DND-41 (cell line): ENCODE results near the gene SOWAHA.

Experiments
- ATAC-seq: fragments of 200-7000 bp; cut with Tn5 transposase; 3 replicates; pipeline ENCODE4 v1.9.1; 2021; ENCODE audit warnings: low read depth; ENCODE audit not compliant: insufficient read depth
- DNase-seq: peaks from one replicate; pipeline ENCODE4 v3.0.0-alpha.2; 2020
- H2AFZ ChIP-seq: 2 replicates; pipeline ENCODE4 v1.6.0; 2012; ENCODE audit warnings: low read depth, low read length
- H3K27ac ChIP-seq: 2 replicates; pipeline ENCODE4 v1.5.1; 2012; ENCODE audit warnings: low read length, inconsistent platforms
- H3K27me3 ChIP-seq: fragments of 200-600 bp; sonication (generic); 2 replicates; pipeline ENCODE4 v1.6.0; 2012; ENCODE audit warnings: low read length, mild to moderate bottlenecking, inconsistent platforms; ENCODE audit not compliant: insufficient read depth, poor library complexity
- H3K36me3 ChIP-seq: 2 replicates; pipeline ENCODE4 v1.5.1; 2012; ENCODE audit warnings: low read length, inconsistent platforms; ENCODE audit not compliant: insufficient read depth
- H3K4me1 ChIP-seq: 2 replicates; pipeline ENCODE4 v1.5.1; 2012; ENCODE audit warnings: mild to moderate bottlenecking, low read length; ENCODE audit not compliant: insufficient read depth
- H3K4me2 ChIP-seq: 2 replicates; pipeline ENCODE4 v1.6.0; 2012; ENCODE audit warnings: mild to moderate bottlenecking, moderate library complexity, low read length, inconsistent platforms; ENCODE audit not compliant: insufficient read depth
- H3K4me3 ChIP-seq, 2 experiments: fragments of 200-600 bp in 1 of 2; shearing (Covaris generic) in 1 of 2; 2 replicates each; pipeline ENCODE4 v1.5.1; 2012 to 2016; ENCODE audit warnings: inconsistent platforms in 2 of 2, low read length in 2 of 2, mild to moderate bottlenecking in 2 of 2, low read depth in 1 of 2, moderate library complexity in 1 of 2
- H3K79me2 ChIP-seq: 2 replicates; pipeline ENCODE4 v1.6.0; 2012; ENCODE audit warnings: low read length, inconsistent platforms; ENCODE audit not compliant: insufficient read depth
- H3K9ac ChIP-seq: 2 replicates; pipeline ENCODE4 v1.6.0; 2012; ENCODE audit warnings: low read depth, mild to moderate bottlenecking, inconsistent platforms, low read length, moderate library complexity
- H3K9me3 ChIP-seq: 2 replicates; pipeline ENCODE4 v1.5.1; 2012; ENCODE audit warnings: low read length, moderate library complexity, mild to moderate bottlenecking, inconsistent platforms; ENCODE audit not compliant: insufficient read depth, severe bottlenecking
- H4K20me1 ChIP-seq: 2 replicates; pipeline ENCODE4 v1.6.0; 2012; ENCODE audit warnings: low read length; ENCODE audit not compliant: insufficient read depth
- CTCF ChIP-seq: IDR thresholded peaks from 2 replicates; pipeline ENCODE4 v1.5.1; 2012; ENCODE audit warnings: borderline replicate concordance, low read length, moderate library complexity, mild to moderate bottlenecking; ENCODE audit not compliant: poor library complexity, severe bottlenecking; ENCODE audit errors: extremely low read depth
- EZH2 ChIP-seq: IDR thresholded peaks from 3 replicates; pipeline ENCODE4 v1.6.1; 2012; ENCODE audit warnings: borderline replicate concordance, low read depth, mild to moderate bottlenecking, moderate library complexity, low read length, inconsistent platforms; ENCODE audit not compliant: severe bottlenecking

The SOWAHA gene

GRCh38 chr5:132827943-132828673 is 15.0 kb downstream of the SOWAHA start:
- Histone ChIP-seq H3K27ac (no peak overlapping the region), H3K36me3 (no peaks in the 10 kb centered on the region; the same call in 1 of the 2 replicates), H3K27me3 (peaks cover 43% of the 10 kb centered on the region), H3K9me3 (no peaks in the 10 kb centered on the region), H3K9ac (no peak overlapping the region), H2AFZ (no peak overlapping the region), H3K79me2 (no peaks in the 10 kb centered on the region), H4K20me1 (no peaks in the 10 kb centered on the region), H3K4me2 (no peak overlapping the region), H3K4me1 (peaks cover 13% of the 10 kb centered on the region), H3K4me3 (no peak overlapping the region)
- DNase-seq (no peak), ATAC-seq (no peak)
- TF ChIP-seq CTCF (no peak), EZH2 (no peak)

DNA sequence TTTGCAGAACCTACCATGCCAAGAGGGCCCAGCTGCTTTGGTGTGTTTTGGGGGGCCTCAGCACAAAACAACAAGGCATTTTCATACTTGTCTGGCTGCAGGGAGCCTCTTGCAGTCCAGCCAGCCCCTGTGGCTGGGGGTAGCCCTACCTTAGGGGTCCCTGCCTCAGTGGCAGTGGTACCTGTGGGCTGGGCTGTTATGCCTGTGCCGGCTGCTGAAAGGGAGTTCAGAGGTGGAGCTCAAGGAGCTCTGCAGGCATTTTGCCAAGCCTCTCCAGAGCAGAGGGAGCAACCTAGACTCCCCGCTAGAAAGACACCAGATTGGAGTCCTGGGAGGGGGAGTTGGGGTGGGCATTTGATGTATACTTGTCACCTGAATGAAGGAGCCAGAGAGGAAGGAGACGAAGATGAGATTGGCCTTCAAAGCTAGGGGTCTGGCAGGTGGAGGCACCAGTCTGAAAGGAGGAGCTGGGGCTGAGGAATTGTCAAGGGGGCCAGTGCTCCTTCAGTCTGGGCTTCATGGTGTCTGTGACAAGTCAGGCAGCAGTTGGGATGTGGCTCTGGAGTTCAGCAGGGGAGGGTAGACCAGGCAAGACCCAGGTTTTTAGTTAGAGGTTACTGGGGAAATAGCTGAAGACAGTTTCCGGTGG is 15.9 kb downstream of the SOWAHA start:
- ATAC-seq (no peak), DNase-seq (no peak)
- no peak overlapping the region for H3K27ac ChIP-seq
- H3K36me3 ChIP-seq, result no peaks in the 10 kb centered on the region; the same call in 1 of the 2 replicates
- TF ChIP-seq EZH2, result no peak
- TF ChIP-seq CTCF, result no peak
- no peak overlapping the region for H3K9ac ChIP-seq
- H3K79me2 ChIP-seq, result no peaks in the 10 kb centered on the region
- peaks cover 43% of the 10 kb centered on the region for H3K27me3 ChIP-seq
- peaks cover 13% of the 10 kb centered on the region for H3K4me1 ChIP-seq
- H3K4me3 ChIP-seq, result no peak overlapping the region
- H4K20me1 ChIP-seq, result no peaks in the 10 kb centered on the region
- H3K4me2 ChIP-seq, result no peak overlapping the region
- no peaks in the 10 kb centered on the region for H3K9me3 ChIP-seq
- no peak overlapping the region for H2AFZ ChIP-seq

- Histone ChIP-seq H3K4me3 (peak overlapping the region; percentile 11 to 54; a peak in 3 of 4 replicates), H3K4me2 (peak overlapping the region; percentile 73), H3K9me3 (no peaks in the 10 kb centered on the region), H3K27me3 (peaks cover 43% of the 10 kb centered on the region), H3K4me1 (peaks cover 13% of the 10 kb centered on the region), H4K20me1 (no peaks in the 10 kb centered on the region), H3K27ac (no peak overlapping the region), H2AFZ (peak overlapping the region; percentile 68), H3K79me2 (no peaks in the 10 kb centered on the region), H3K9ac (peak overlapping the region; percentile 54), H3K36me3 (no peaks in the 10 kb centered on the region; the same call in 1 of the 2 replicates)
- DNase-seq (peak; percentile 75), ATAC-seq (peak; percentile 96)
- TF ChIP-seq CTCF (peak; percentile 85), EZH2 (peak; percentile 33)
These were observed 16.8 kb downstream of the SOWAHA start for GRCh38 chr5:132829742-132830435.
